Fibroblast of lung (primary cell): ENCODE measurements around the gene DNM3.

Experiments used
- EZH2 ChIP-seq: IDR thresholded peaks from 2 replicates; pipeline ENCODE4 v1.5.1; 2012; ENCODE audit warnings: low read length, control low read depth, mild to moderate bottlenecking; ENCODE audit errors: missing control alignments
- TF ChIP-seq, protein P1 (sequence below), 2 donors: IDR thresholded peaks in 1 of 2; conservative IDR thresholded peaks in 1 of 2; 1 replicate in 1 of 2; 2 replicates in 1 of 2; pipeline ENCODE4 v1.5.1; 2011 to 2012; ENCODE audit warnings: low read length in 2 of 2, control low read depth in 1 of 2, inconsistent platforms in 1 of 2, low read depth in 1 of 2, mild to moderate bottlenecking in 1 of 2

GRCh38 chr1:172270605-172271004 is 429.3 kb downstream of the DNM3 start:
- TF ChIP-seq, protein P1, sequence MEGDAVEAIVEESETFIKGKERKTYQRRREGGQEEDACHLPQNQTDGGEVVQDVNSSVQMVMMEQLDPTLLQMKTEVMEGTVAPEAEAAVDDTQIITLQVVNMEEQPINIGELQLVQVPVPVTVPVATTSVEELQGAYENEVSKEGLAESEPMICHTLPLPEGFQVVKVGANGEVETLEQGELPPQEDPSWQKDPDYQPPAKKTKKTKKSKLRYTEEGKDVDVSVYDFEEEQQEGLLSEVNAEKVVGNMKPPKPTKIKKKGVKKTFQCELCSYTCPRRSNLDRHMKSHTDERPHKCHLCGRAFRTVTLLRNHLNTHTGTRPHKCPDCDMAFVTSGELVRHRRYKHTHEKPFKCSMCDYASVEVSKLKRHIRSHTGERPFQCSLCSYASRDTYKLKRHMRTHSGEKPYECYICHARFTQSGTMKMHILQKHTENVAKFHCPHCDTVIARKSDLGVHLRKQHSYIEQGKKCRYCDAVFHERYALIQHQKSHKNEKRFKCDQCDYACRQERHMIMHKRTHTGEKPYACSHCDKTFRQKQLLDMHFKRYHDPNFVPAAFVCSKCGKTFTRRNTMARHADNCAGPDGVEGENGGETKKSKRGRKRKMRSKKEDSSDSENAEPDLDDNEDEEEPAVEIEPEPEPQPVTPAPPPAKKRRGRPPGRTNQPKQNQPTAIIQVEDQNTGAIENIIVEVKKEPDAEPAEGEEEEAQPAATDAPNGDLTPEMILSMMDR (conservative IDR thresholded peaks at IDR 0.05 in 1 of 2, IDR thresholded peaks at IDR 0.05 in 1 of 2; ENCODE audit: low read depth in 1 of 2, low read length in 2 of 2), result no peak
- TF ChIP-seq EZH2, result no peak
